Mucosa of descending colon (tissue), 3 donors: Measurements from ENCODE around the gene EDRF1. TPM values are rescaled to one million over a fixed set of nuclear protein-coding genes. Genes with fewer than 3 reads are reported as not detected.

Source experiments
- ATAC-seq: fragments of 200-7000 bp; cut with Tn5 transposase; one replicate; pipeline ENCODE4 v1.9.1; 2020; ENCODE audit warnings: mild to moderate bottlenecking, moderate library complexity
- DNase-seq, 3 donors: peaks; one replicate each; pipeline ENCODE4 v3.0.0-alpha.2; 2020
- H3K36me3 ChIP-seq: fragments of 200-600 bp; one replicate; pipeline ENCODE4 v1.8.0; 2021; ENCODE audit warnings: low read depth, mild to moderate bottlenecking
- H3K4me1 ChIP-seq: fragments of 200-600 bp; one replicate; pipeline ENCODE4 v1.8.0; 2021; ENCODE audit warnings: low read depth, mild to moderate bottlenecking
- H3K4me3 ChIP-seq: fragments of 200-600 bp; one replicate; pipeline ENCODE4 v1.8.0; 2021; ENCODE audit warnings: mild to moderate bottlenecking
- H3K9me3 ChIP-seq: fragments of 200-600 bp; one replicate; pipeline ENCODE4 v1.8.0; 2021; ENCODE audit warnings: mild to moderate bottlenecking
- CTCF ChIP-seq: fragments of 200-600 bp; IDR thresholded peaks from one replicate; pipeline ENCODE4 v1.8.0; 2022; ENCODE audit warnings: antibody characterized with exemption, mild to moderate bottlenecking
- intact Hi-C, 2 donors: fragments of 100-400 bp; cut with DNase I in 1 of 2; cut with micrococcal nuclease in 1 of 2; formaldehyde crosslinking; loops; one replicate each; pipeline versions ENCODE4 v1.11.0 to v1.11.1; 2022; cut with DNase I, micrococcal nuclease
- long read RNA-seq, 2 donors: library from polyadenylated mRNA; unstranded; transcript quantifications; one replicate each; pipeline ENCODE4 v2.0.0, GENCODE V29; 2019 to 2021
- total RNA-seq, 3 donors: library from RNA; stranded (reverse); fragmentation: NEBNext Ultra II Directional in 2 of 3; extraction: Animal tissue kit (Norgen Biotek cat#: 25700) in 2 of 3; gene quantifications; one replicate each; pipeline versions ENCODE4 v1.2.1 to v1.2.4, GENCODE V29; 2021 to 2023
- donor health status: DM: no; HTN: no; CAD: no; lungs with moderate emphysema.
- donor health status: DM: no; HTN: no; CAD: no.
- donor health status: DM: no; HTN: yes; CAD: no.

EDRF1 gene
- 10 to 100 TPM; 20.3 to 24.3 (median 23.5) TPM for total RNA-seq
- long read RNA-seq, donor 1, full-length matches to known transcripts, result 2 of 8 reads
- long read RNA-seq, donor 1, partial matches to known transcripts, result 3 of 8 reads
- long read RNA-seq, donor 1, other reads (novel, unspliced or antisense), result 3 of 8 reads
- long read RNA-seq, donor 2, partial matches to known transcripts, result 2 of 3 reads
- long read RNA-seq, donor 2, other reads (novel, unspliced or antisense), result 1 of 3 reads

- Histone ChIP-seq H3K4me3 (peak within 1 kb of the TSS; percentile 96), H3K9me3 (peaks cover 3% of the 10 kb centered on the region), H3K36me3 (no peaks in the 10 kb centered on the region), H3K4me1 (peaks cover 10% of the 10 kb centered on the region)
- intact Hi-C loops, result no loop called here
- peak; percentile 99 to 100 (median 99) for DNase-seq
- peak; percentile 100 for ATAC-seq
- TF ChIP-seq CTCF, result no peak
Measured at GRCh38 chr10:125719173-125720001, at the start of gene EDRF1. Gene EDRF1 (plus strand): TSS chr10:125719709. CDS start chr10:125719808, 99 bp downstream.

GRCh38 chr10:125672884-125673283, 46.6 kb upstream of the EDRF1 start:
- Histone ChIP-seq H3K4me3 (no peak overlapping the region), H3K36me3 (no peaks in the 10 kb centered on the region), H3K4me1 (no peaks in the 10 kb centered on the region), H3K9me3 (peaks cover 2% of the 10 kb centered on the region)
- TF ChIP-seq CTCF, result no peak
- ATAC-seq, result no peak
- no peak for DNase-seq
- intact Hi-C loops, result no loop called here

- no peak for TF ChIP-seq CTCF
- Histone ChIP-seq H3K9me3 (peaks cover 2% of the 10 kb centered on the region), H3K36me3 (no peaks in the 10 kb centered on the region), H3K4me3 (no peak overlapping the region), H3K4me1 (no peaks in the 10 kb centered on the region)
- DNase-seq (no peak), ATAC-seq (no peak)
- intact Hi-C loops, result no loop called here
Measured at GRCh38 chr10:125679436-125679835, 40.1 kb upstream of the EDRF1 start.

- no peak for DNase-seq
- H3K36me3 ChIP-seq, result no peaks in the 10 kb centered on the region
- no peaks in the 10 kb centered on the region for H3K4me1 ChIP-seq
- no peak within 1 kb of the TSS for H3K4me3 ChIP-seq
- no peak for ATAC-seq
- TF ChIP-seq CTCF, result no peak
- no peaks in the 10 kb centered on the region for H3K9me3 ChIP-seq
- intact Hi-C loops, result no loop called here
Measured at GRCh38 chr10:125683063-125683462, 36.4 kb upstream of the EDRF1 start, which contains the start of gene TEX36. Gene TEX36 (minus strand): TSS chr10:125683163. CDS start chr10:125682989, 174 bp downstream.

GRCh38 chr10:125683821-125684220, 35.7 kb upstream of the EDRF1 start:
- ATAC-seq, result no peak
- no peaks in the 10 kb centered on the region for H3K9me3 ChIP-seq
- intact Hi-C loops, result no loop called here
- H3K4me3 ChIP-seq, result no peak overlapping the region
- H3K4me1 ChIP-seq, result no peaks in the 10 kb centered on the region
- no peak for TF ChIP-seq CTCF
- DNase-seq, result no peak
- H3K36me3 ChIP-seq, result no peaks in the 10 kb centered on the region
